Measurements from ENCODE around the gene AKAP7. TPM values are rescaled to one million over a fixed set of nuclear protein-coding genes. Genes with fewer than 3 reads are reported as not detected.

The AKAP7 gene
- total RNA-seq, 4 donors from 2014 or later, result 2.1 to 11.4 (median 4.4) TPM

GRCh38 chr6:131116755-131117360 lies 18.4 kb upstream of the AKAP7 start:
- H3K4me3 ChIP-seq, result no peak overlapping the region
- DNase-seq, result no peak
- 33 to 37% methylated on average over 4 of the region's 4 CpGs for WGBS, 2 donors
- H3K27ac ChIP-seq, result no peak overlapping the region
- no peaks in the 10 kb centered on the region for H3K27me3 ChIP-seq
- intact Hi-C loops (cut with DNase I), result loop anchor here (5.0 kb wide), 1 partner anchor 230 kb away; no protein-coding TSS in a partner anchor
- H3K36me3 ChIP-seq, result no peaks in the 10 kb centered on the region
- no peaks in the 10 kb centered on the region for H3K9me3 ChIP-seq
- H3K4me1 ChIP-seq, result no peaks in the 10 kb centered on the region
- TF ChIP-seq CTCF (IDR thresholded peaks at IDR 0.05) (peak; percentile 15 to 62 (median 45)), POLR2A (IDR thresholded peaks at IDR 0.05) (no peak)

- Histone ChIP-seq H3K4me3 (no peak overlapping the region), H3K4me1 (no peaks in the 10 kb centered on the region), H3K36me3 (no peaks in the 10 kb centered on the region), H3K27me3 (no peaks in the 10 kb centered on the region), H3K9me3 (no peaks in the 10 kb centered on the region), H3K27ac (no peak overlapping the region)
- no peak for DNase-seq
- WGBS, 2 donors, result 81% methylated on average over 3 of the region's 3 CpGs
- TF ChIP-seq POLR2A (IDR thresholded peaks at IDR 0.05) (no peak), CTCF (IDR thresholded peaks at IDR 0.05) (no peak)
- intact Hi-C loops (cut with DNase I), result loop anchor here (5.0 kb wide), 1 partner anchor 231 kb away; no protein-coding TSS in a partner anchor
Measured at GRCh38 chr6:131117878-131118277, 17.4 kb upstream of the AKAP7 start.

GRCh38 chr6:131122007-131122406 lies 13.3 kb upstream of the AKAP7 start:
- no peaks in the 10 kb centered on the region for H3K27me3 ChIP-seq
- DNase-seq, result no peak
- H3K27ac ChIP-seq, result no peak overlapping the region
- peaks cover 0 to 13% (median 0%) of the 10 kb centered on the region in 3 donors for H3K4me1 ChIP-seq
- H3K36me3 ChIP-seq, result no peaks in the 10 kb centered on the region
- intact Hi-C loops (cut with DNase I), result no loop called here
- WGBS, 2 donors, result 27 to 49% methylated on average over 3 of the region's 3 CpGs
- H3K9me3 ChIP-seq, result no peaks in the 10 kb centered on the region
- H3K4me3 ChIP-seq, result no peak overlapping the region
- no peak for TF ChIP-seq POLR2A (IDR thresholded peaks at IDR 0.05)
- no peak for TF ChIP-seq CTCF (IDR thresholded peaks at IDR 0.05)

DNA sequence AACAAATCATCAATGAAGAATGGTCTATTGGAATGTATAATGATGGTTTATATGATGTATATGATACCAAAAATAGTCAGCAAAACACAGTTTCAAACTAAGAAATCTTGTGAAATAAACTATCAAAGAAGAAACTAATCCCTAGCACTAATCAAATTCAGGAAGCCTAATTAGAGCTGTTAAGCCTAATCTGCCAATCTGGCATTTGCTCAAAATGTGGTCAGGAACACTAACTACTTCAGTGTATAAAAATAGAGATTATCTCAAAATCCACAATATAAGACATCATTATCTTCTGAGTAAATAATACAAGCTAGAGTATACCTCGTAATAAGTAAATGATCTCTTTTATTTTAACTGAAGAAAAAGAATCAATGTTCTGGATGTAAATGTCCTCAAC lies 12.8 kb upstream of the AKAP7 start:
- H3K4me3 ChIP-seq, result no peak overlapping the region
- TF ChIP-seq POLR2A (IDR thresholded peaks at IDR 0.05), result no peak
- H3K4me1 ChIP-seq, result peaks cover 0 to 13% (median 0%) of the 10 kb centered on the region in 3 donors
- H3K36me3 ChIP-seq, result no peaks in the 10 kb centered on the region
- DNase-seq, result no peak
- intact Hi-C loops (cut with DNase I), result no loop called here
- H3K27me3 ChIP-seq, result no peaks in the 10 kb centered on the region
- no peak overlapping the region for H3K27ac ChIP-seq
- no peaks in the 10 kb centered on the region for H3K9me3 ChIP-seq
- WGBS, 2 donors, result 57 to 64% methylated on average over 1 of the region's 1 CpG

- Histone ChIP-seq H3K27ac (peak overlapping the region in 2 of 4 donors; percentile 62 to 69), H3K4me3 (no peak overlapping the region), H3K4me1 (peaks cover 0 to 13% (median 0%) of the 10 kb centered on the region in 3 donors), H3K27me3 (no peaks in the 10 kb centered on the region), H3K9me3 (no peaks in the 10 kb centered on the region), H3K36me3 (no peaks in the 10 kb centered on the region)
- DNase-seq, result no peak
- TF ChIP-seq CTCF (IDR thresholded peaks at IDR 0.05) (no peak), POLR2A (IDR thresholded peaks at IDR 0.05) (no peak)
- 32 to 47% methylated on average over 2 to 3 of the region's 3 CpGs for whole genome bisulfite sequencing, 2 donors
- intact Hi-C loops (cut with DNase I), result no loop called here
Measured at GRCh38 chr6:131124336-131125071, 10.8 kb upstream of the AKAP7 start.

Data from esophagus squamous epithelium (tissue), 5 donors.